ENCODE measurements around the gene NLRP9.

Gene NLRP9

GRCh38 chr19:55660991-55661390 lies 77.2 kb downstream of the NLRP9 start:
- no peak overlapping the region for H3K27ac ChIP-seq
- TF ChIP-seq ZFX (IDR thresholded peaks at IDR 0.05; ENCODE audit: borderline replicate concordance) (no peak), CTCF (IDR thresholded peaks at IDR 0.05) (no peak)

GRCh38 chr19:55660404-55660803 lies 77.8 kb downstream of the NLRP9 start:
- TF ChIP-seq CTCF (IDR thresholded peaks at IDR 0.05) (no peak), ZFX (IDR thresholded peaks at IDR 0.05; ENCODE audit: borderline replicate concordance) (no peak)
- H3K27ac ChIP-seq, result no peak overlapping the region

GRCh38 chr19:55659822-55660221 lies 78.4 kb downstream of the NLRP9 start:
- TF ChIP-seq CTCF (IDR thresholded peaks at IDR 0.05), result no peak
- TF ChIP-seq ZFX (IDR thresholded peaks at IDR 0.05; ENCODE audit: borderline replicate concordance), result no peak
- H3K27ac ChIP-seq, result no peak overlapping the region

- H3K27ac ChIP-seq, result no peak overlapping the region
- TF ChIP-seq CTCF (IDR thresholded peaks at IDR 0.05), result no peak
- TF ChIP-seq ZFX (IDR thresholded peaks at IDR 0.05; ENCODE audit: borderline replicate concordance), result no peak
Observed at GRCh38 chr19:55658846-55659459, 79.2 kb downstream of the NLRP9 start.

Measured in 22Rv1 (cell line).